HepG2 (cell line): Measurements from ENCODE around the gene TMEM131L. TPM values are rescaled to one million over a fixed set of nuclear protein-coding genes. Genes with fewer than 3 reads are reported as not detected.

Source experiments
- ATAC-seq: fragments of 200-7000 bp; cut with Tn5 transposase; 3 replicates; pipeline ENCODE4 v1.9.1; 2020; ENCODE audit warnings: mild to moderate bottlenecking, moderate library complexity
- BruUV-seq: library from RNA; stranded (reverse); fragments of 400-500 nt; replicated peaks from 2 replicates; lab custom pipeline; 2021; lab: Mats Ljungman, UMichigan
- CTCF ChIA-PET: fragments of 300-600 bp; formaldehyde crosslinking; extraction: SDS; loops from one replicate; lab custom pipeline; 2021; ENCODE audit warnings: low total read pairs, inconsistent platforms, low intra/inter-chr PET ratio; lab: Yijun Ruan, JAX
- POLR2A ChIA-PET: fragments of 350-600 bp; sonication (Branson Sonifier 250); formaldehyde crosslinking; loops from one replicate; lab custom pipeline; 2020; ENCODE audit warnings: antibody characterized with exemption, inconsistent platforms; lab: Yijun Ruan, JAX
- DNase-seq: peaks from one replicate; pipeline ENCODE4 v3.0.0-alpha.2; 2015; ENCODE audit warnings: low spot score
- FAIRE-seq: peaks from 3 replicates; lab custom pipeline; 2011; peaks lifted over from hg19 to GRCh38; lab: Jason Lieb, UNC
- H2AFZ ChIP-seq: one replicate; pipeline ENCODE4 v1.6.1; 2011; ENCODE audit warnings: low read length, inconsistent platforms
- H3K27ac ChIP-seq: fragments of 300-600 bp; 3 replicates; pipeline ENCODE4 v1.8.0; 2011; ENCODE audit warnings: mixed run types, mild to moderate bottlenecking, mixed read lengths, low read length, inconsistent platforms; ENCODE audit not compliant: insufficient read depth; ENCODE audit errors: extremely low read length
- H3K27me3 ChIP-seq, 2 experiments: fragments of 200-600 bp in 1 of 2; 2 replicates in 1 of 2; 3 replicates in 1 of 2; pipeline versions ENCODE4 v1.6.0 to v1.8.0; 2011; ENCODE audit warnings: low read length in 2 of 2, mild to moderate bottlenecking in 2 of 2, moderate library complexity in 2 of 2, inconsistent platforms in 1 of 2; ENCODE audit not compliant: insufficient read depth in 2 of 2, control insufficient read depth in 1 of 2
- H3K36me3 ChIP-seq, 2 experiments: fragments of 200-600 bp in 1 of 2; replicated peaks in 1 of 2; 2 replicates in 1 of 2; 3 replicates in 1 of 2; pipeline versions ENCODE4 v1.5.1 to v1.8.0; 2011; ENCODE audit warnings: low read length in 2 of 2, inconsistent platforms in 1 of 2; ENCODE audit not compliant: insufficient read depth in 2 of 2, control insufficient read depth in 1 of 2
- H3K4me1 ChIP-seq: 2 replicates; pipeline ENCODE4 v1.5.1; 2012; ENCODE audit warnings: low read length, inconsistent platforms; ENCODE audit not compliant: insufficient read depth
- H3K4me2 ChIP-seq: 2 replicates; pipeline ENCODE4 v1.6.0; 2011; ENCODE audit warnings: low read depth, low read length, inconsistent platforms
- H3K4me3 ChIP-seq, 3 experiments: fragments of 200-600 bp in 1 of 3; sonication (generic), shearing (Covaris generic) in 1 of 3; replicated peaks in 1 of 3; 2 replicates each; pipeline ENCODE4 v1.5.1; 2011 to 2016; ENCODE audit warnings: low read length in 3 of 3, inconsistent platforms in 2 of 3, low read depth in 2 of 3, mild to moderate bottlenecking in 2 of 3, control low read depth in 1 of 3, mixed read lengths in 1 of 3; ENCODE audit not compliant: insufficient read depth in 1 of 3
- H3K79me2 ChIP-seq: one replicate; pipeline ENCODE4 v1.6.1; 2011; ENCODE audit warnings: low read length, inconsistent platforms; ENCODE audit not compliant: insufficient read depth
- H3K9ac ChIP-seq: 2 replicates; pipeline ENCODE4 v1.6.0; 2011; ENCODE audit warnings: mild to moderate bottlenecking, low read depth, low read length, inconsistent platforms; ENCODE audit not compliant: insufficient read depth
- H3K9me3 ChIP-seq: 2 replicates; pipeline ENCODE4 v1.5.1; 2012; ENCODE audit warnings: mild to moderate bottlenecking, low read length
- H4K20me1 ChIP-seq: 2 replicates; pipeline ENCODE4 v1.6.0; 2011; ENCODE audit warnings: inconsistent platforms, mild to moderate bottlenecking, low read length, moderate library complexity; ENCODE audit not compliant: insufficient read depth
- DMTF1 ChIP-seq: sonication (generic); formaldehyde crosslinking; IDR thresholded peaks from 2 replicates; pipeline ENCODE4 v1.4.0; 2020; ENCODE audit warnings: mild to moderate bottlenecking, missing genetic modification reagents
- NFKB2 ChIP-seq: sonication (generic); formaldehyde crosslinking; IDR thresholded peaks from 2 replicates; pipeline ENCODE4 v1.4.0; 2020; ENCODE audit warnings: missing genetic modification reagents, borderline replicate concordance
- NFRKB ChIP-seq: fragments of 450-650 bp; IDR thresholded peaks from 2 replicates; pipeline ENCODE4 v1.6.1; 2017
- PAWR ChIP-seq: sonication (generic); formaldehyde crosslinking; IDR thresholded peaks from 2 replicates; pipeline ENCODE4 v1.4.0; 2020; ENCODE audit warnings: missing genetic modification reagents, mild to moderate bottlenecking, borderline replicate concordance
- PRDM15 ChIP-seq: sonication (generic); formaldehyde crosslinking; IDR thresholded peaks from 2 replicates; pipeline ENCODE4 v1.4.0; 2020; ENCODE audit warnings: missing genetic modification reagents
- SIN3A ChIP-seq: IDR thresholded peaks from 2 replicates; pipeline ENCODE4 v1.6.1; 2011; ENCODE audit warnings: low read depth, mild to moderate bottlenecking, control low read depth, low read length, borderline replicate concordance
- SOX6 ChIP-seq, 2 experiments: fragments of 450-650 bp in 1 of 2; sonication (generic) in 1 of 2; formaldehyde crosslinking in 1 of 2; IDR thresholded peaks; 2 replicates each; pipeline versions ENCODE4 v1.4.0 to v1.6.1; 2017 to 2020; ENCODE audit warnings: antibody characterized with exemption in 1 of 2, mild to moderate bottlenecking in 1 of 2, missing genetic modification reagents in 1 of 2
- SUZ12 ChIP-seq: fragments of 150-350 bp; IDR thresholded peaks from 2 replicates; pipeline ENCODE4 v1.6.1; 2014; ENCODE audit warnings: low read depth, low read length
- TEAD3 ChIP-seq: optimal IDR thresholded peaks from 2 replicates; pipeline ENCODE3; 2016; ENCODE audit warnings: borderline replicate concordance
- ZGPAT ChIP-seq: IDR thresholded peaks from 2 replicates; pipeline ENCODE4 v1.6.1; 2016; ENCODE audit warnings: mild to moderate bottlenecking
- ZKSCAN8 ChIP-seq: IDR thresholded peaks from 2 replicates; pipeline ENCODE4 v1.6.1; 2016; ENCODE audit warnings: borderline replicate concordance, missing genetic modification reagents, missing compliant biosample characterization
- ZNF180 ChIP-seq: sonication (generic); formaldehyde crosslinking; IDR thresholded peaks from 2 replicates; pipeline ENCODE4 v1.4.0; 2020; ENCODE audit warnings: low read depth, missing genetic modification reagents, borderline replicate concordance
- WGBS: methylation state at CpG from one replicate; pipeline ENCODE4 v1.1.6; 2017; ENCODE audit warnings: low lambda C conversion rate; 5-methylcytosine and 5-hydroxymethylcytosine counted together
- in situ Hi-C: cut with HindIII; loops from 2 replicates; pipeline ENCODE4 v1.10.0; 2017; ENCODE audit warnings: low pct_unique_long_range_greater_than_20kb; ENCODE audit not compliant: extremely low pct_ligation_motif_present
- intact Hi-C: fragments of 100-400 bp; cut with micrococcal nuclease; formaldehyde crosslinking; loops from one replicate; pipeline ENCODE4 v1.10.0; 2022; ENCODE audit not compliant: unreplicated experiment
- polyA plus RNA-seq, 8 experiments: library from polyadenylated mRNA; depleted of rRNA in 3 of 8; stranded (reverse) in 7 of 8; unstranded in 1 of 8; fragments of >200 nt; fragmentation: Illumina TruSeq in 4 of 8; extraction: Trizol in 4 of 8; gene quantifications; 2 replicates each; pipeline versions ENCODE4 v1.2.1 to v1.2.3, GENCODE V29; 2011 to 2016; ENCODE audit warnings: low read depth in 4 of 8, missing spikeins in 1 of 8, mixed read lengths in 1 of 8; ENCODE audit not compliant: insufficient read depth in 1 of 8
- total RNA-seq, 5 experiments: library from RNA; depleted of rRNA; stranded (reverse); fragments of >200 nt; fragmentation: Illumina TruSeq; extraction: Trizol; gene quantifications; 2 replicates each; pipeline ENCODE4 v1.2.3, GENCODE V29; 2016; ENCODE audit warnings: low read depth in 1 of 5

The TMEM131L gene
- total and polyA plus RNA-seq, 2 of the 13 experiments (the other 11 are each of a cell fraction or from before 2014, with no cell fraction given), result 2.2 to 4.5 TPM

- no peaks in the 10 kb centered on the region for H4K20me1 ChIP-seq
- no peak overlapping the region for H2AFZ ChIP-seq
- H3K4me3 ChIP-seq, result no peak overlapping the region
- H3K4me2 ChIP-seq, result no peak overlapping the region
- no peaks in the 10 kb centered on the region for H3K36me3 ChIP-seq
- no TSS peak for BruUV-seq
- in situ Hi-C loops, result no loop called here
- TF ChIP-seq TEAD3 (CRISPR knock-in tag) (no peak), SIN3A (no peak), PRDM15 (CRISPR knock-in tag) (no peak), ZNF180 (no peak), ZKSCAN8 (CRISPR knock-in tag) (no peak), ZGPAT (no peak), DMTF1 (CRISPR knock-in tag) (no peak), NFRKB (no peak), SOX6 (IDR thresholded peaks at IDR 0.05) (no peak), SOX6 (CRISPR knock-in tag; IDR thresholded peaks at IDR 0.05) (no peak), NFKB2 (CRISPR knock-in tag) (no peak), SUZ12 (no peak), PAWR (CRISPR knock-in tag) (no peak)
- TF ChIP-seq, all 625 proteins: peak for 0
- H3K9ac ChIP-seq, result no peak overlapping the region
- H3K9me3 ChIP-seq, result no peaks in the 10 kb centered on the region
- ChIA-PET CTCF (no interaction called here), POLR2A (no interaction called here)
- no peaks in the 10 kb centered on the region for H3K79me2 ChIP-seq
- whole genome bisulfite sequencing, result 97% methylated on average over 5 of the region's 5 CpGs
- FAIRE-seq, result no peak
- H3K27me3 ChIP-seq, result no peaks in the 10 kb centered on the region
- H3K27ac ChIP-seq, result no peak overlapping the region
- intact Hi-C loops, result no loop called here
- H3K4me1 ChIP-seq, result peaks cover 15% of the 10 kb centered on the region; the same call in 1 of the 2 replicates
- DNase-seq, result no peak
- ATAC-seq, result no peak
Observed at GRCh38 chr4:153471698-153472093, 5.5 kb downstream of the TMEM131L start.
